Posterior vena cava (tissue), 2 donors: ENCODE measurements around the gene CTDP1. TPM values are rescaled to one million over a fixed set of nuclear protein-coding genes. Genes with fewer than 3 reads are reported as not detected.
A peak's percentile ranks its signal among the peaks of the same experiment; 100 is the strongest.
"Not testable (repeated sequence)": the region's sequence is repeated elsewhere in the genome, so short reads cannot be mapped to it uniquely, and the experiment has no call there.

ENCODE experiments used
- DNase-seq: peaks from one replicate; pipeline ENCODE4 v3.0.0-alpha.2; 2020; ENCODE audit warnings: low spot score
- intact Hi-C, 2 donors: fragments of 100-400 bp; cut with DNase I; formaldehyde crosslinking; loops; one replicate each; pipeline versions ENCODE4 v1.14.1 to v1.14.2; 2022 to 2023
- total RNA-seq, 2 donors: library from RNA; stranded (reverse); fragmentation: NEBNext Ultra II Directional; extraction: Animal tissue kit (Norgen Biotek cat#: 25700); gene quantifications; one replicate each; pipeline ENCODE4 v1.2.1, GENCODE V29; 2021
- donor health status: DM: yes; HTN: yes; CAD: no.
- donor health status: DM: yes; HTN: yes; CAD: no.

The CTDP1 gene
- total RNA-seq, 2 donors from 2014 or later: 13.8 to 15.4 TPM

- intact Hi-C loops: no loop called here
- peak; percentile 78 for DNase-seq
Measured at GRCh38 chr18:79693561-79694205, 14.1 kb downstream of the CTDP1 start.

- DNase-seq, intact Hi-C loops: not testable (repeated sequence)
Measured at GRCh38 chr18:79694206-79694894, 14.7 kb downstream of the CTDP1 start.

GRCh38 chr18:79694895-79695213 is 15.3 kb downstream of the CTDP1 start:
- intact Hi-C loops: no loop called here
- DNase-seq: peak; percentile 3

- DNase-seq: peak; percentile 67
- intact Hi-C loops: no loop called here
Measured at GRCh38 chr18:79695269-79695668, 15.7 kb downstream of the CTDP1 start.

GRCh38 chr18:79695856-79696850 is 16.6 kb downstream of the CTDP1 start:
- intact Hi-C loops: no loop called here
- DNase-seq: peak; percentile 71

- peak; percentile 54 for DNase-seq
- intact Hi-C loops: no loop called here
Measured at GRCh38 chr18:79697178-79697577, 17.6 kb downstream of the CTDP1 start.

- peak; percentile 69 for DNase-seq
- intact Hi-C loops: no loop called here
Measured at GRCh38 chr18:79697976-79698375, 18.4 kb downstream of the CTDP1 start.

GRCh38 chr18:79698668-79699335 is 19.2 kb downstream of the CTDP1 start:
- intact Hi-C loops: no loop called here
- DNase-seq: peak; percentile 22

- DNase-seq: peak; percentile 28
Measured at GRCh38 chr18:79699653-79700052, 20.1 kb downstream of the CTDP1 start.

GRCh38 chr18:79702906-79703305 is 23.3 kb downstream of the CTDP1 start:
- intact Hi-C loops: no loop called here
- no peak for DNase-seq

More at GRCh38 chr18:79699653-79700052, 20.1 kb downstream of the CTDP1 start:
- intact Hi-C loops: no loop called here

GRCh38 chr18:79704631-79705030 is 25.0 kb downstream of the CTDP1 start:
- intact Hi-C loops: no loop called here
- no peak for DNase-seq

GRCh38 chr18:79705272-79705671 is 25.7 kb downstream of the CTDP1 start:
- intact Hi-C loops: no loop called here
- no peak for DNase-seq

- intact Hi-C loops: no loop called here
- no peak for DNase-seq
Measured at GRCh38 chr18:79706006-79706405, 26.4 kb downstream of the CTDP1 start.

GRCh38 chr18:79706658-79707057 is 27.1 kb downstream of the CTDP1 start:
- intact Hi-C loops: no loop called here
- no peak for DNase-seq

GRCh38 chr18:79707239-79707638 is 27.6 kb downstream of the CTDP1 start:
- intact Hi-C loops: no loop called here
- DNase-seq: no peak

GRCh38 chr18:79707671-79708070 is 28.1 kb downstream of the CTDP1 start:
- no peak for DNase-seq
- intact Hi-C loops: no loop called here

GRCh38 chr18:79708412-79708811 is 28.8 kb downstream of the CTDP1 start:
- intact Hi-C loops: no loop called here
- no peak for DNase-seq

- intact Hi-C loops: no loop called here
- DNase-seq: no peak
Measured at GRCh38 chr18:79712206-79712857, 32.7 kb downstream of the CTDP1 start.

- intact Hi-C loops: no loop called here
- DNase-seq: no peak
Measured at GRCh38 chr18:79713341-79713740, 33.7 kb downstream of the CTDP1 start.
